ENCODE data around the gene FNDC11. TPM values are rescaled to one million over a fixed set of nuclear protein-coding genes. Genes with fewer than 3 reads are reported as not detected.

FNDC11 gene
- total RNA-seq, 2 experiments from 2014 or later, result 0.23 to 0.27 TPM

DNA sequence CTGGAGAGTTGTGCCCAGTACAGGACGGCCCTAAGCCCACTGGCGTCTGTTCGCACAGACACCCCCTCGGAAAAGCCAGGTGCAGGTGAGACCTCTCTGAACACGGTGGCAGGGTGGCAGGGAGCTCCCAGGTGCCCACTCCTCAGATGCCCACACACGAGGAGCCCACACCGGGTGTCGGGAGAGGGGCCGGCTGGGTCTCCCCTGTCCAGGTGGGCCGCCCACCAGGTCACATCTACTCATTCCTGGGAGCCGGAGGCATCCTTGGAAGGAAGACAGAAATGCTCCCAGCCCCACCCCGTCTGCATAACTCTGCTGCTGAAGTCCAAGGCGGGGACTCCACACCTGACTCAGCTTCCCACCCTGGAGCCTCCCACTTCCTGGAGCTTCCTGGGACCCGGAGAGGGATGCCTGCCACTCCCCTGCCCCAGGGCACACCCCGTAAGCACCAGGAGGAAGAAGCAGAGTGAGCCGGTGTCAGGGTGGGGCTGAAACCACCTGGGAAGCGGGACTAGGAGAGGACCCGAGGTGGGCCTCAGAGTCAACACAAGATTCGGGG, 8.9 kb upstream of the FNDC11 start:
- TF ChIP-seq, protein P1, sequence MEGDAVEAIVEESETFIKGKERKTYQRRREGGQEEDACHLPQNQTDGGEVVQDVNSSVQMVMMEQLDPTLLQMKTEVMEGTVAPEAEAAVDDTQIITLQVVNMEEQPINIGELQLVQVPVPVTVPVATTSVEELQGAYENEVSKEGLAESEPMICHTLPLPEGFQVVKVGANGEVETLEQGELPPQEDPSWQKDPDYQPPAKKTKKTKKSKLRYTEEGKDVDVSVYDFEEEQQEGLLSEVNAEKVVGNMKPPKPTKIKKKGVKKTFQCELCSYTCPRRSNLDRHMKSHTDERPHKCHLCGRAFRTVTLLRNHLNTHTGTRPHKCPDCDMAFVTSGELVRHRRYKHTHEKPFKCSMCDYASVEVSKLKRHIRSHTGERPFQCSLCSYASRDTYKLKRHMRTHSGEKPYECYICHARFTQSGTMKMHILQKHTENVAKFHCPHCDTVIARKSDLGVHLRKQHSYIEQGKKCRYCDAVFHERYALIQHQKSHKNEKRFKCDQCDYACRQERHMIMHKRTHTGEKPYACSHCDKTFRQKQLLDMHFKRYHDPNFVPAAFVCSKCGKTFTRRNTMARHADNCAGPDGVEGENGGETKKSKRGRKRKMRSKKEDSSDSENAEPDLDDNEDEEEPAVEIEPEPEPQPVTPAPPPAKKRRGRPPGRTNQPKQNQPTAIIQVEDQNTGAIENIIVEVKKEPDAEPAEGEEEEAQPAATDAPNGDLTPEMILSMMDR (IDR thresholded peaks at IDR 0.05), result no peak
- Mint-ChIP-seq H3K4me1 (ENCODE audit: low read depth) (peaks cover 2% of the 10 kb centered on the region), H3K4me3 (no peak overlapping the region), H3K27ac (no peak overlapping the region), H3K27me3 (peaks cover 5% of the 10 kb centered on the region), H3K36me3 (ENCODE audit: low read depth) (no peaks in the 10 kb centered on the region), H3K9me3 (no peaks in the 10 kb centered on the region)
- DNase-seq, result no peak
- no peak for ATAC-seq
- CTCF ChIA-PET, result interaction anchor here (0.6 kb wide), 1 partner anchor 61 kb away, joined by 3 read pairs; no protein-coding TSS in a partner anchor
- POLR2A ChIA-PET, result interaction anchor here (0.7 to 1.5 kb wide), 2 partner anchors 21 to 30 kb away, joined by 3 to 4 read pairs; no protein-coding TSS in a partner anchor
- intact Hi-C loops (cut with micrococcal nuclease), result no loop called here

DNA sequence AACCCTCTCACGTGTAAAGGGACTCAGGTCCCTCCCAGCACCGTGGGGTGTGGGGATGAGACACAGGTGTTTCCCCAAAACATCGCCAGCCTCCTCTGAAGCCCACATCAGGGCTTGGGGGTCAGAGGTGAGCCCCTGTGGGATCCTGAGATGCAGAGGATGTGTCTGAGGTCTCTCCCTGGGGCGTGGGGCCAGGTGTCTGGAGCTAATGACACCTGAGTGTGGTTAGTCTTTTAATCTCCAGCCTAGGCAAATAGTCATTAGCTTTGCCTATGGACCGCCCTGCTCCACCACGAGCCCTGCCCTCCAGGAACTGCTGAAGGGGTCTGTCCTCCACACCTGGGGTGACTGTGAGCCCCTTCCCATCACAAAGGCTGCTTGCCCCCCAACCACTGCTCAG, 8.1 kb upstream of the FNDC11 start:
- CTCF ChIA-PET, result interaction anchor here (0.9 to 1.1 kb wide), 2 partner anchors 8 to 10 kb away, joined by 3 read pairs; partner anchors contain the start of gene PTK6
- H3K27me3 Mint-ChIP-seq, result peaks cover 5% of the 10 kb centered on the region
- H3K27ac Mint-ChIP-seq, result no peak overlapping the region
- no peaks in the 10 kb centered on the region for H3K36me3 Mint-ChIP-seq (ENCODE audit: low read depth)
- DNase-seq (no peak), ATAC-seq (peak; percentile 17)
- TF ChIP-seq, protein P1 (IDR thresholded peaks at IDR 0.05), result no peak
- no peaks in the 10 kb centered on the region for H3K9me3 Mint-ChIP-seq
- intact Hi-C loops (cut with micrococcal nuclease), result no loop called here
- no peak overlapping the region for H3K4me3 Mint-ChIP-seq
- POLR2A ChIA-PET, result interaction anchor here (1.5 kb wide), 1 partner anchor 29 kb away, joined by 4 read pairs; no protein-coding TSS in a partner anchor
- peaks cover 2% of the 10 kb centered on the region for H3K4me1 Mint-ChIP-seq (ENCODE audit: low read depth)

DNA sequence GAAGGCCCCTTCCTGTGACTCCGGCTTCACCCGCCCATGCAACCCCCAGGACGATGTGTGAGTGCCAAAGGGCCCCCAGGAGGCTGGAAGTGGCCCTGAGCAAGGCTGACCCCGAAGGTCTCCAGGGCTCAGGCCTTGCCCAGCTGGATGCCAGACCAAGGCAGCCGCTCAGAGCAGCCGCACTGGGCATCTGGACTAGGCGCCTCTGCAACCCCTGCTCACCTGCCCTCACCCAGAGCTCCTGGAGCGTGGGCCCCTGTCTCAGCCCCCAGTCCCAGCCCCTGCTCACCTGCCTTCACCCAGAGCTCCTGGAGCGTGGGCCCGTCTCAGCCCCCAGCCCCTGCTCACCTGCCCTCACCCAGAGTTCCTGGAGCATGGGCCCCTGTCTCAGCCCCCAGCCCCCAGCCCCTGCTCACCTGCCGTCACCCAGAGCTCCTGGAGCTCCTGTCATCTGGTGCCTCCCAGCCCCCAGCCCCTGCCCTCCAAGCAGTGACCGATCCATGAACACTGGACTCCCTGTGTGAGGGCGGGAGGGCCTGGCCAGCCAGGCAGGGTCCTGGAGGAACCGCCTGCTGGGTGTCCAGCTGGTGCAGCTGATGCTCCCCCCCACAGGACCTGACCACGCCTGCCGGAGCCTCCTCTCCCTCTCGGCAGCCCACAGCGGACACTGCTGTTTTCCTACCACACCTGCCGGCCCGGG, 7.6 kb upstream of the FNDC11 start:
- H3K4me3 Mint-ChIP-seq, result no peak overlapping the region
- intact Hi-C loops (cut with micrococcal nuclease), result no loop called here
- no peaks in the 10 kb centered on the region for H3K36me3 Mint-ChIP-seq (ENCODE audit: low read depth)
- ChIA-PET POLR2A (interaction anchor here (1.5 kb wide), 1 partner anchor 29 kb away, joined by 4 read pairs; no protein-coding TSS in a partner anchor), CTCF (interaction anchor here (0.9 to 1.1 kb wide), 2 partner anchors 9 kb away, joined by 3 read pairs; partner anchors contain the start of gene PTK6)
- H3K27me3 Mint-ChIP-seq, result peaks cover 7% of the 10 kb centered on the region
- peaks cover 2% of the 10 kb centered on the region for H3K4me1 Mint-ChIP-seq (ENCODE audit: low read depth)
- ATAC-seq (no peak), DNase-seq (no peak)
- no peaks in the 10 kb centered on the region for H3K9me3 Mint-ChIP-seq
- H3K27ac Mint-ChIP-seq, result no peak overlapping the region
- TF ChIP-seq, protein P1 (IDR thresholded peaks at IDR 0.05), result no peak

DNA sequence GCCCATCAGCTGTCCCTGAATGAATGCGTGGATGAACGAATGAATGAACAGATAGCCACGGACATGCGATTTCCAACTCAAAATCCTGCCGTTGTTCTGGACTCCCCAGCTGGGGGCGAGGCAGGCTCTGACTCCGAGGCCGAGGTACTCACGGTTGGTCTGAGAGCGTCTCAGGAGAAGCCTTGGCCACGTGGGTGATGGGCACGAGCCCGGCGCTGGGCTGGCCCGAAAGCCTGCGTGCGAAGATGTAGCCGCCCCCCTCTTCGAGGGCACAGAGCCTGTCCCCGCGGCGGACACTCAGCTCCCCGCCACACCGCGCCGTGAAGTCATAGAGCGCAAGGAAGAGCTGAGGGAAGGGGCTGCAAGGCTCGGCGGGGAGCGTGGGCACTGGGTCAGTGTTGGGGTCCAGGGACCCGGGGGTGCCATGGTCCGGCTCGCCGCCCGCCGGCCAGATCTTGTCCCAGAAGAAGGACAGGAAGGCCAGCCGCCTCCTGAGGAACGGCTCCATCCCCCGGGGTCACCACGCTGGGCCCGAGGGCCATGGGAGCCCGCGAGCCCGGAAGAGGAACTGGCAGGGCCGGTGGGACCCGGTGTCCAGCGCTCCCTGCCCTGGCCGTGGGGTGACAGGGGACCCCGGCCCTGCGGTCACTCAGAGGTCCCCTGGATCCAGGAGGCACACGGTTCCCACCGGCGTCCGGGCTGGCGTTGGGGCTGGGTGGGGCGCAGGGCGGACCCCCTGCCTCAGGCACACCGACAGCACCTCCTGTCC, 6.8 kb upstream of the FNDC11 start:
- CTCF ChIA-PET, result interaction anchor here (1.1 kb wide), 1 partner anchor 9 kb away, joined by 3 read pairs; no protein-coding TSS in a partner anchor
- H3K9me3 Mint-ChIP-seq, result no peaks in the 10 kb centered on the region
- DNase-seq (no peak), ATAC-seq (no peak)
- intact Hi-C loops (cut with micrococcal nuclease), result no loop called here
- H3K27me3 Mint-ChIP-seq, result peaks cover 7% of the 10 kb centered on the region
- peaks cover 2% of the 10 kb centered on the region for H3K4me1 Mint-ChIP-seq (ENCODE audit: low read depth)
- H3K27ac Mint-ChIP-seq, result no peak overlapping the region
- POLR2A ChIA-PET, result no interaction called here
- H3K36me3 Mint-ChIP-seq (ENCODE audit: low read depth), result no peaks in the 10 kb centered on the region
- no peak overlapping the region for H3K4me3 Mint-ChIP-seq
- TF ChIP-seq, protein P1 (IDR thresholded peaks at IDR 0.05), result no peak
